Activated T-cell treated with anti-CD3 and anti-CD28 coated beads, Interleukin-2, amount 50 U/mL, for 24 hours (primary cell): Measurements from ENCODE around the gene INS.

ENCODE experiments used
- DNase-seq: peaks from one replicate; pipeline ENCODE4 v3.0.0-alpha.2; 2020
- H3K27ac Mint-ChIP-seq: 2 replicates; pipeline ENCODE4 v1.8.0; 2020; ENCODE audit warnings: mild to moderate bottlenecking, mixed read lengths
- H3K27me3 Mint-ChIP-seq: 2 replicates; pipeline ENCODE4 v1.8.0; 2020; ENCODE audit warnings: mixed read lengths
- H3K36me3 Mint-ChIP-seq: 2 replicates; pipeline ENCODE4 v1.8.0; 2020; ENCODE audit warnings: low read depth, mixed read lengths
- H3K4me1 Mint-ChIP-seq: 2 replicates; pipeline ENCODE4 v1.8.0; 2020; ENCODE audit warnings: low read depth, mixed read lengths
- H3K4me3 Mint-ChIP-seq: 2 replicates; pipeline ENCODE4 v1.8.0; 2020; ENCODE audit warnings: mild to moderate bottlenecking, moderate library complexity, mixed read lengths
- H3K9me3 Mint-ChIP-seq: 2 replicates; pipeline ENCODE4 v1.8.0; 2020; ENCODE audit warnings: mixed read lengths

INS gene

GRCh38 chr11:2154195-2154585 lies 6.8 kb downstream of the INS start:
- Mint-ChIP-seq H3K9me3 (no peaks in the 10 kb centered on the region), H3K4me1 (peaks cover 9% of the 10 kb centered on the region), H3K27ac (no peak overlapping the region), H3K36me3 (no peaks in the 10 kb centered on the region), H3K27me3 (peaks cover 20% of the 10 kb centered on the region), H3K4me3 (no peak overlapping the region)
- DNase-seq: no peak

GRCh38 chr11:2153581-2154194 lies 7.3 kb downstream of the INS start:
- DNase-seq: no peak
- Mint-ChIP-seq H3K4me3 (no peak overlapping the region), H3K27ac (no peak overlapping the region), H3K4me1 (peaks cover 9% of the 10 kb centered on the region), H3K9me3 (no peaks in the 10 kb centered on the region), H3K27me3 (peaks cover 25% of the 10 kb centered on the region), H3K36me3 (no peaks in the 10 kb centered on the region)

- Mint-ChIP-seq H3K36me3 (no peaks in the 10 kb centered on the region), H3K27me3 (peaks cover 44% of the 10 kb centered on the region), H3K27ac (no peak overlapping the region), H3K4me1 (peaks cover 9% of the 10 kb centered on the region), H3K9me3 (no peaks in the 10 kb centered on the region), H3K4me3 (no peak overlapping the region)
- DNase-seq: peak; percentile 85
Measured at GRCh38 chr11:2151500-2152257, 9.3 kb downstream of the INS start.

- DNase-seq: no peak
- Mint-ChIP-seq H3K9me3 (no peaks in the 10 kb centered on the region), H3K4me1 (peaks cover 9% of the 10 kb centered on the region), H3K27me3 (peaks cover 59% of the 10 kb centered on the region), H3K4me3 (no peak overlapping the region), H3K27ac (no peak overlapping the region), H3K36me3 (no peaks in the 10 kb centered on the region)
Measured at GRCh38 chr11:2149864-2150847, 10.9 kb downstream of the INS start.

- H3K4me1 Mint-ChIP-seq: peaks cover 16% of the 10 kb centered on the region
- no peak for DNase-seq
- peaks cover 66% of the 10 kb centered on the region for H3K27me3 Mint-ChIP-seq
- H3K4me3 Mint-ChIP-seq: no peak overlapping the region
- no peak overlapping the region for H3K27ac Mint-ChIP-seq
- H3K9me3 Mint-ChIP-seq: no peaks in the 10 kb centered on the region
- H3K36me3 Mint-ChIP-seq: no peaks in the 10 kb centered on the region
Measured at GRCh38 chr11:2149460-2149859, 11.5 kb downstream of the INS start.

DNA sequence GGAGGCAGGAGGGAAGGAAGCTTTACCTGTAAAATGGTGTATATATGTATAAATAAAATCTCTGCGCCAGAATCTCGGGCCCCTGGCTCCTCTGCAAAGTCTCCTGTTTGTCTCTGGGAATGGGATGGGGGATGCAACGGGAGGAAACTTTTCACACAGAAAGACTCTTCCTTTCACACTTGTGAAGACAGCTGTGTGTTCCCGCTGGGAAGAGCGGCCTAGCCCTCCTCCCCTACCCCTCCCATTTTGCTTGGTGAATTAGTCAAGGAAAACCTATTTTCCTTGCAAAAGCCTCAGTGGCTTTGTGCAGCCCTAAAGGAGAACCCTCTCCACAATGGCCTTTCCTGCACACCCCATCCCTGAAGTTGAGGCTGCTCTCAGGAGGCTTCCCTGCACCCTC lies 12.4 kb downstream of the INS start:
- Mint-ChIP-seq H3K36me3 (no peaks in the 10 kb centered on the region), H3K4me1 (peaks cover 21% of the 10 kb centered on the region), H3K4me3 (no peak overlapping the region), H3K27me3 (peaks cover 71% of the 10 kb centered on the region), H3K27ac (no peak overlapping the region), H3K9me3 (no peaks in the 10 kb centered on the region)
- DNase-seq: no peak

DNA sequence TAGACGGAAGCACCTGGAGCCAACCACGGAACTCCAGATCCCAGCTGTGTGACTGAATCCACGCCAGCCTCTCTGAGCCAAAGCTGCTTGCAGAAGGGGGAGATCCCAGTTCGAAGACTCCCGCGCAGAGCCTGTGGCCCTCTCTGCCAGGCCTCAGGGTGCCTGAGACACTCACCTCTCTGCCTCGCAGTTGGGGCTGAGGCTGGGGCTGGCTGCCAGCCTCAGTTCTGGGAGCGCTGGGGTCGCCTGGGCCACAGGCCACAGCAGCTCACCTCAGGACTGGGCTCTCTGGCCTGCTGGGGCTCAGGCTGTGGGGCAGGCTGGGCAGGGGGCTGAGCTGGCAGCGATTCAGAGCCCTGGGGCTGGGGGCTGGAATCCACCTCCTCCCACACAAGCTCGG lies 13.6 kb downstream of the INS start:
- Mint-ChIP-seq H3K36me3 (no peaks in the 10 kb centered on the region), H3K9me3 (no peaks in the 10 kb centered on the region), H3K27me3 (peaks cover 82% of the 10 kb centered on the region), H3K27ac (no peak overlapping the region), H3K4me3 (no peak overlapping the region), H3K4me1 (peaks cover 33% of the 10 kb centered on the region)
- no peak for DNase-seq

DNA sequence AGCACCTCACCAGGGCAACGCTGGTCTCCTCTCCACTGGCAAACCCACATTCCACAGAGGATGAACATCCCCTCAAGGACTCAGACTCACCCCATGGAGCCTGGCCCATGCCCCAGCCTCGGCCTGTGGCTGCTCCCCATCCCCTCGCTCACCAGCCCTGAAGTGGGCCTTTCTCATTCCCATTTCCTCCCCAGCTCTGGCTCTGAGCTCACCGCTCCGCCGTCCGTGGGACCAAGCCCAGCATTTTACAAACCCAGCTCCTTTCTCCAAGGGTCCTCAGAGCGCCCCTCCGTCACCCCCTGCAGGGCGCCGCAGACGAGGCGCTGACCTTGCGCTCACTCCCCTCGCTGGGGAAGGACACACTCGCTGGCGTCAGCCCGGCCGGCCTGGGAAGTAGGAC lies 15.0 kb downstream of the INS start:
- Mint-ChIP-seq H3K27ac (no peak overlapping the region), H3K9me3 (no peaks in the 10 kb centered on the region), H3K36me3 (no peaks in the 10 kb centered on the region), H3K27me3 (peaks cover 92% of the 10 kb centered on the region), H3K4me1 (peaks cover 39% of the 10 kb centered on the region), H3K4me3 (no peak overlapping the region)
- DNase-seq: no peak

DNA sequence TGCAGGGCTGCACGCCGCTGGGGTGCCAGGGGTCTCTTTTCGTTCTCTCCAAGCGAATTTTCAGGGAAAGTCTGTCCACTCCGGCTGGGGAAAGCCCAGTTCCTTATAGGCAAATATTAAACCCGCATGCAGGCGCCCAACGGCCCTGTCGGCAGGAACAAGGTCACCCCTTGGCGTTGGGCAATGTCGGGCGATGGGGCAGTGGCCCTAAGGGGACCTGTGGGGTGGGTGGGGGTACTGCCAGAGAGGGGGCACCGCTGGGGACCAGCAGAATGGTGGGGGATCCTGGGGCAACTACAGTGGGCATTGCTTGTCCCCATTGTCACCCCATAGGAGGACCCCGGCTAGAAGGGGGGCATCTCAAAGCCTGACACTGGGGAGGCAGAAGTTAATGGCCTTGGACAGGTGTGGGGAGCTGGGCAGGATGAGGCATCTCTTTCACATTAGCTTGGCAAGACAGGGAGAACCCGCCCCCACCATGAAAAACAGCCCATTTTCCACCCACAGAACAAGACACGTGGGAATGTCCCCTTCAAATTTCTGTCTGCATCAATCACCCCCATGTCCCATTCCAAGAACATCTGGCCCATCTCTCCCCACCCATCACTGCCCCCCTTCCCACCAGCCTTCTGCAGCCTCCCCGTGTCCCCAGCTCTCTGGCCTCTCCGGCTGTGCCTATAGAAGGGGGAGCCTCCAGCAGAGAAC lies 16.3 kb downstream of the INS start:
- no peak overlapping the region for H3K27ac Mint-ChIP-seq
- peaks cover 38% of the 10 kb centered on the region for H3K4me1 Mint-ChIP-seq
- DNase-seq: no peak
- no peaks in the 10 kb centered on the region for H3K36me3 Mint-ChIP-seq
- peaks cover 87% of the 10 kb centered on the region for H3K27me3 Mint-ChIP-seq
- peak overlapping the region; percentile 23 for H3K4me3 Mint-ChIP-seq
- no peaks in the 10 kb centered on the region for H3K9me3 Mint-ChIP-seq

DNA sequence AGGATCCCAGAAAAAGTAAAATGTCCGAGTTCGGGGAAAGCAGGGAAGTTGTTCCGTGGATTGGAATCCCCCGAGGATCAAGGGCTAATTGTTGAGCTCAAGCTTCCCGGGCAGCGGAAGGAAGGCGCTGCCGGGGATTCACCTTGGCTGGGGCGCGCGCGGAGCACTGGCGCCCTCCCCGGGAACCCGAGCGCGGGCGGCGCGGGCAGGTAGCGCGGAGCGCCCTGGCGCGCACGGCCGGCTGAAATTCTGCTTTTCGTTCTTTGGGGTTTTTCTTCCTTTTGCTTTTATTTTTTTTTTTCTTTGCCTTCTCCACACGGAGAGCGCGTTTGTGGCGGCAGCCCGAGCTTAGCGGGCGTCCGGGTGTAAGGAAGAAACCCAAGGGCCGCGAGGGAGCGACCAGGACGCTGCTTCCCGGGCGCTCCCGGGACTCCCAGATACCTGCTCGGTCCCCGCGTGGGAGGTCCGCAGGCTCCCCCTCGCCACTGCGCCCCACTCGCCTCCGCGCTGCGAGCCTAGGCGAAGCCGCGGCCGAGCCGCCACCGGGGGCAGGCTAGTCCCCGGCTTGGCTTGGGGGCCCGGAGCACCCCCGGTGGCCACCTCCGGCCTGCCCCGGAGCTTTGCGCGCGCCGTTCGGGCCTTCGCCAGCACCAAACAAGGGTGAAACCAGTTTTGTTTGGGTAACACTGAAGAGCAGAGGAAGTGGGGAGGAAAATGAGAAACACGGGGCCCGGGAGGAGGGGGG lies 17.0 kb downstream of the INS start:
- peaks cover 38% of the 10 kb centered on the region for H3K4me1 Mint-ChIP-seq
- no peak for DNase-seq
- H3K4me3 Mint-ChIP-seq: peak overlapping the region; percentile 58
- H3K27ac Mint-ChIP-seq: no peak overlapping the region
- no peaks in the 10 kb centered on the region for H3K36me3 Mint-ChIP-seq
- no peaks in the 10 kb centered on the region for H3K9me3 Mint-ChIP-seq
- peaks cover 81% of the 10 kb centered on the region for H3K27me3 Mint-ChIP-seq

DNA sequence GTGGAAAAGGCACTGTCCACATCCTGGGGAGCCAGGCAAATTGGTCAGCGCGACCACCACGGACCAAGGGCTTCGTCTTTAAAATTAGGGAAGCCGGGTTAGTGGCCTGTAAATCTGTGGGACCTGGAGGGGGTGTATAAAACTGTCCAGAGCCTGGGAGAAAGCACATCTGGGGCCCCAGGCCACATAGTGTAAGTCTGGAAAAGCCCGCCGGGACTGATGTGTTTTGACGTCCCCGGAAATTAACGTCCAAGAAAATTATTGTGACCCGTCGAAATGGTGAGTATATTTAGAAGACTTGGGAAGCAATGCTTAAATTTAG lies 17.6 kb downstream of the INS start:
- Mint-ChIP-seq H3K4me1 (peaks cover 38% of the 10 kb centered on the region), H3K27ac (no peak overlapping the region), H3K27me3 (peaks cover 78% of the 10 kb centered on the region), H3K36me3 (no peaks in the 10 kb centered on the region), H3K9me3 (no peaks in the 10 kb centered on the region), H3K4me3 (peak overlapping the region; percentile 58)
- no peak for DNase-seq

GRCh38 chr11:2142762-2143202 lies 18.2 kb downstream of the INS start:
- peak; percentile 67 for DNase-seq
- H3K4me1 Mint-ChIP-seq: peaks cover 40% of the 10 kb centered on the region
- H3K9me3 Mint-ChIP-seq: no peaks in the 10 kb centered on the region
- H3K27ac Mint-ChIP-seq: peak overlapping the region; percentile 81
- no peaks in the 10 kb centered on the region for H3K36me3 Mint-ChIP-seq
- H3K4me3 Mint-ChIP-seq: peak overlapping the region; percentile 56
- peaks cover 73% of the 10 kb centered on the region for H3K27me3 Mint-ChIP-seq

DNA sequence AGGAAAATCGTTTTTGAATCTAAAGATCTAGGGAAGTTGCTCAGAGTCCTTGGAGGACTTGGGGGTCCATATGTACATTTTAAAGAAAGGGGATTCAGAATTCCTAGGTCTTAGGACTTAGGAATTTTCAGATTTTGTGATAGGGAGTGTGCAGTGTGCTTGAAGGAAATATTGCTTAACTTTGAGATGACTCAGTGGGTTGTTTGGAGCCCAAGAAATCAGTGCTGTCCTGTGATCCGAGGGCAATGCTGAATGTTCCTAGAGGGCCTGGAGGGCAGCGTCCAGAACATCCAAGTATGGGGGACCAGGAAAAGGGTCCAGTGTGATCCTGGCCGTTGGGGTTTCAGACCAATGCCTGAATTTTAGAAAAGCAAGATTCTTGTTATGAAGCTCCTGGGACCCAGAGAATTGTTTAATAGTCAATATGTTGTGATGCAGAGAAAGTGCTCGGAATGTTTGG lies 18.7 kb downstream of the INS start:
- Mint-ChIP-seq H3K4me3 (no peak overlapping the region), H3K27me3 (peaks cover 75% of the 10 kb centered on the region), H3K36me3 (no peaks in the 10 kb centered on the region), H3K4me1 (peaks cover 44% of the 10 kb centered on the region), H3K27ac (no peak overlapping the region), H3K9me3 (no peaks in the 10 kb centered on the region)
- DNase-seq: no peak
